Dedifferentiated amniotic fluid mesenchymal stem cell (primary cell): ENCODE data around the gene F7.

ENCODE experiments used
- DNase-seq: peaks from one replicate; pipeline ENCODE4 v3.0.0-alpha.2; 2016; ENCODE audit errors: extremely low spot score

Gene F7

GRCh38 chr13:113138792-113139551, 33.4 kb downstream of the F7 start:
- no peak for DNase-seq

DNA sequence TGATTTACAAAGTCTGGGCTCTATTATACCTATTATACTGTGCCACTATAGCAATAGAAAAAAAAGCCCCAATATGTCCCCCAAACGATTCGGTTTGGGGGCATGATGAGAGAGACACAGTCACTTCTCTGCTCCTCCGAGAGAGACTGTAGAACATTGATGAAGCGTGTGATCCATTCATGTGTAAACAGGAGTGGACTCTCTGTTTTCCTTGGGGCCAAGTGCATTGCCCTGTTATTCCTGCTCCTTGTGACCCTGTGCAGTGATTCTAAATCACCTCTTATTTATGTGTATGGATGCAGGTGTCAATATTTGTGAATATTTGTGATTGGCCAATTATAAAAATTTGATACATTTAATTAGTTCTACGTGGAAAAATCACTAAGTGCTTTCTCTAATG, 34.0 kb downstream of the F7 start:
- DNase-seq, result no peak

DNA sequence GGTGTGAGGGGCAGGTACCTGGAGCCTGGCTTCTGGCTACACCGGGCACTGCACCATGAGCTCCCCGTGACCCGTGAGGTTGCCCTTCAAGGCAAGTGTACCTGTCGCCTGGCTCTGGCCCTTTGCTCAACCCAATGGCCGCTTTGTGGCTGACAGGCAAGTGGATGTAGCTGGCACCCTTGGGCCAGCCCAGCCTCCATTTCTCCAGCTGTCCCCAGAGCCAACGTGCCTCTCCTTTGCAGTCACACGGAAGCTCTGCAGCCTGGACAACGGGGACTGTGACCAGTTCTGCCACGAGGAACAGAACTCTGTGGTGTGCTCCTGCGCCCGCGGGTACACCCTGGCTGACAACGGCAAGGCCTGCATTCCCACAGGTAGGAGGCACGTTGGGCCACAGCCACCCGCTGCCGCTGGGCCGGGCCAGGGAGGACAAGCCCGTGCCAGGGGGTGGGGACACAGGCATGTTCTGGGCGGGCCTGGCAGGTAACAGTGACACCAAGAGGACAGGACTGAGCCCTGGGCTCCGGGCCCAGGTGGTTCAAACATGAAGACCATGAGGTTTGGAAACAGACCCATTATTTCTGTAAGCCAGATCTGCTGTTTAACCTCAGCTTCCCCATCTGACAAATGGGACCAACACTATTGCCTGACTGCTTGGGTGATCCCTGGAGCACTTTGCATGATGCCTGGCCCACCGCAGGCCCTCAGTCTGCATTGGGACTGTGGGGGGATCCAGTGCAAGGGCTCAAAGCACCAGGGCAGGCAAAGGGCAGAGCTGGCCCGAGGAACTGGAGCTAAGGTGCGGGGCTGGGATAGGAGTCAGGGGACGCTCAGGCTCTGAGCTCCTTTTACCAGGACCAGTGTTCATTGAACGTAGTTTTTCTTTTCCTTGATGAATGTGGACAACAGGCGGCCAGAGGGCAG, 35.3 kb downstream of the F7 start:
- DNase-seq, result no peak

- DNase-seq, result no peak
Measured at GRCh38 chr13:113141601-113141970, 36.0 kb downstream of the F7 start.

DNA sequence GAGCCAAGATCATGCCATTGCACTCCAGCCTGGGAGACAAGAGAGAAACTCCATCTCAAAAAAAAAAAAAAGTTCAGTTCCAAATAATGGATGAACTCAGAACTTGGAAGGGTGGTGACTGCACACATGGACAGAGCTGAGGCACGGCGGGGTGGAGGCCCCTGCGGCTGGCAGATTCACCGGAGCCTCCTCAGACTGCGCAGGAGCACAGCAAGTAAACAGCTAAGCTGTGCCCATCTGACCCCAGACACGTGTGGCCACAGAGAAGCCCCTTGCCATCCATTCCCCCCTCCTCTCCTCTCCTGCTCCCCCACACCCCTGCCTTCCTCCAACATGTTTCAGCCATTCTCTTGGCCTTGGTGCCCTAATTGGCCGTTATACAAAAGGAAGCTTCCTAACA, 37.3 kb downstream of the F7 start:
- no peak for DNase-seq

DNA sequence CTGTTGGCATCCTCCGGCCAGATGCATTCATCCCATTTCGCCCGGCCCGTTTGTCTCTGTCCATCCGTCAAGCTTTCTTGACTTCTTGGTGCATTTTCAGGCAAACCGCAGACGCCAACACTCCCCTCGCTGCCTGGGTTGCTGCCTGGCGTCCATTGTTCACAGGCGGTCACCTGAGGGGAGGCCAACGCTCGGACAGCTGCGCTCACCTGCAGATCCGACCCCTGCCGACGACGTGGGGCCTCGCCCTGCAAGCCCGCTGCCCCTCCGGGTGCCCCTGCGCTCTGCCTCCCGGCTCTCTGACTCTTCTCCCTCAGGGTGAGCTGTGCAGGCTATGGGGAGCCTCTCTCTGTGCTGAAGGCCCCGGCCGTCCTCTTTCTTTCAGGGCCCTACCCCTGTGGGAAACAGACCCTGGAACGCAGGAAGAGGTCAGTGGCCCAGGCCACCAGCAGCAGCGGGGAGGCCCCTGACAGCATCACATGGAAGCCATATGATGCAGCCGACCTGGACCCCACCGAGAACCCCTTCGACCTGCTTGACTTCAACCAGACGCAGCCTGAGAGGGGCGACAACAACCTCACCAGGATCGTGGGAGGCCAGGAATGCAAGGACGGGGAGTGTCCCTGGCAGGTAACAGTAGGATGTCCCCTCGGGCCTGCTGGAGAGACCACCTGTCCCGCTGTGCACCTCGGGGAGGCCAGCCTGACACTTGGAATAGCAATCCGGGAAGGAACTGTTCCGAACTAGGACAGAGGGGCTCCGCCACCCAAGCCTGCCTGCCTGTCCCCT, 38.1 kb downstream of the F7 start:
- no peak for DNase-seq

- DNase-seq, result no peak
Measured at GRCh38 chr13:113144255-113144629, 38.7 kb downstream of the F7 start.

- DNase-seq, result no peak
Measured at GRCh38 chr13:113145496-113145895, 39.9 kb downstream of the F7 start.

DNA sequence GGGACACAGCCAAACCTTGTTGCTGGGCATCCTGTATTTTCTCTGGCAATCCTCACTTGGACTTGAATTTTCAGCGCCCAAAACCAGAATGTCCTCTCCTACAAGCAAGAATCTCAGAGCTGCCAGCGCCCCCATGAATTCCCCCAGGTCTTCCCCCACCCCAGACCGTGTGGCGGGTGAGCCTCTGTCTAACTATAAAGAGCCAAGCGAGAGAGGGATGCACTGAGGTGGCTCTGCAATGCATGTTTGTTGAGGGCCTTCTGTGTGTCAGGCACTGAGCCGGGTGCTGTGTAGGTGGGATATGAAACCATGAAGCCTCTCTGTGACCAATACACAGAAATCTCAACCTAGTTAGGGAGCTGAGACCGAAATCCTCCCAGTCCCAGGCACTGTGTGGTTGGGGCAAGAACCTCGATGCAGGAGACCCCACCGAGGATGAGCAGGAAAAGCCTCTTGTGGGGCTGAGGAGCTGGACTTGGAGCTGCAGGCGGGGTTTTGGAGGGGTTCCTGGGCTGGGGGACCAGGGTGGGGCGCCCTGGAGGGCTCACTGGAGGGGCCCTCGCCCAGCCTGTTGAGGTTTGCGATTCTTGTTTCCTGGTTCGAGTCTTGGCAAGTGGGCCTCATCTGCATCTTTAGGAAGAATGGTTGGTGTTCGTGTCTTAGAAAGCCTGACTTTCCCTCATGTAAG, 40.5 kb downstream of the F7 start:
- DNase-seq, result no peak

- no peak for DNase-seq
Measured at GRCh38 chr13:113146750-113147149, 41.2 kb downstream of the F7 start.

DNA sequence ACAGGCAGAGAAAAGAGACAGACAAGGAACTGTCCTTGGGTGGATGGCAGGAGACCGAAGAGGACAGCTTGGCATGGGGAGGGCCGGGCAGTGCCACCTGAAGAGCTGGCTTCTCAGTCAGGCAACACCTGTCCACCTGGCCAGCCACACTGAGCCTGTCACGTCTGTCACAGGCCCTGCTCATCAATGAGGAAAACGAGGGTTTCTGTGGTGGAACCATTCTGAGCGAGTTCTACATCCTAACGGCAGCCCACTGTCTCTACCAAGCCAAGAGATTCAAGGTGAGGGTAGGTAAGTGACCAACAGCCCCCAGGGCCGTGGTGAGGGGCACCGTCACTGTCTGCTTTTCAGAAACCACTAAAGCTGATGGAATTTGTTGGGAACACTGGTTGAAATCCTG, 41.6 kb downstream of the F7 start:
- no peak for DNase-seq

DNA sequence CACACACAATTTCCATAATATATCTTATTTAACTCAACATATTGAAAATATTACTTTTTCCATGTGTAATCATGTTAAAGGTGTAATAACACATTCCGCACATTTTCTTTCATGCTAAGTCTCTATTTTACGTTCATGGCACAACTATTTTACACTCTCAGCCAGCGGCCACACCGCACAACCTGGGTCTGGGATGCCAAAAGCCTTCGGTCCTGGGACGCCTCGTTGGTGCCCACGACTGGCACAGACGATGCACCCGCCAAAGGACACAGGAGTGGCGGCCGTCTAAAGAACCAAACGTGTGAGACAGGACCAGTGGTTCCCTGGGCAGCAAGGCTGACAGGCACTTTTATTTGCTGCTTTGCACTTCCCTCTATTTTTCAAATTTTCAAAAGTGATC, 42.8 kb downstream of the F7 start:
- no peak for DNase-seq

- DNase-seq, result no peak
Measured at GRCh38 chr13:113148940-113149503, 43.4 kb downstream of the F7 start.

GRCh38 chr13:113149711-113150549, 44.3 kb downstream of the F7 start:
- DNase-seq, result no peak

GRCh38 chr13:113150550-113151365, 45.2 kb downstream of the F7 start:
- DNase-seq, result no peak

- no peak for DNase-seq
Measured at GRCh38 chr13:113151745-113152690, 46.4 kb downstream of the F7 start.

DNA sequence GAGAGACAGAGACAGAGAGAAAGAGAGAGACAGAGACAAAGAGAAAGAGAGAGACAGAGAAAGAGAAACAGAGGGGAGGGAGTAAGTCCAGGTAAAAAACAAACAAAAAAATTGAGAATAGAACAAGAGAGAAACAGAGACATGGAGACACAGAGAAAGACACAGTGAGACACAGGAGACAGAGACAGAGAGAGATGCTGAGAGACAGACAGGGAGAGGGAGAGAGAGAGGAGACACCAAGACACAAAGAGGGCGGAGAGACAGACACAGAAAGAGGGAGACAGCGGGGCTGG, 47.0 kb downstream of the F7 start:
- DNase-seq, result no peak

- no peak for DNase-seq
Measured at GRCh38 chr13:113152984-113153809, 47.6 kb downstream of the F7 start.
